RPMI7951 (cell line): ENCODE data around the gene RNF208. TPM values are rescaled to one million over a fixed set of nuclear protein-coding genes. Genes with fewer than 3 reads are reported as not detected.

Experiments used
- DNase-seq: peaks from one replicate; pipeline ENCODE4 v3.0.0-alpha.2; 2012; ENCODE audit warnings: low read depth
- total RNA-seq: library from RNA; depleted of rRNA; stranded (reverse); fragments of >200 nt; shearing (Covaris generic); gene quantifications from 2 replicates; pipeline ENCODE4 v1.2.3, GENCODE V29; 2014

RNF208 gene
- total RNA-seq, 1 experiment from 2014 or later: not detected

GRCh38 chr9:137191691-137192447 is 30.2 kb downstream of the RNF208 start:
- DNase-seq: no peak

- no peak for DNase-seq
Observed at GRCh38 chr9:137191245-137191644, 30.8 kb downstream of the RNF208 start.

GRCh38 chr9:137190315-137190856 is 31.7 kb downstream of the RNF208 start:
- DNase-seq: no peak

- no peak for DNase-seq
Observed at GRCh38 chr9:137189297-137190295, 32.4 kb downstream of the RNF208 start.

- DNase-seq: peak; percentile 89
Observed at GRCh38 chr9:137188490-137189296, 33.3 kb downstream of the RNF208 start, which contains the start of the genes ANAPC2 and SSNA1. TSS of gene ANAPC2 (minus strand) at chr9:137188560. CDS start at chr9:137188532, 28 bp downstream. TSS of gene SSNA1 (plus strand) at chr9:137188676. CDS start at chr9:137188727, 51 bp downstream.

DNA sequence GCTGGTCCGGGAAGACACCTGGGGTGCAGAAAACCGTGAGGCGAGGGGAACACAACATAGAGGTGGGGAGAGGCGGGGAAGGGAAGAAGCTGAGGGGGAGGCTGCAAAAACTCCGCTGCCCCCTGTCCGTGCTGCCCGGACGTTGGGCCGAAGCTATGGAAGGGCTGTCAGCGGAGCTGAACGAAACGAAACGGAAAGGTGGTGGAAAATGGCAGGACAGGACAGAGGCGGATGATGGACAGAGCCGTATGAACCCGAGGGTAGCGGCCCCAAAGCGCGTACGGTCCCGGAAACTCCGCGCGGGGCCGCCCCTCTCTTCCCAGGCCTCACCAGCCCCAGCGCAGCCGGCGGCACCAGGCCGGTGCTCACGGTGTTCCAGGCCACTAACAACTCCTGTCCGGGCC is 34.0 kb downstream of the RNF208 start:
- no peak for DNase-seq

DNA sequence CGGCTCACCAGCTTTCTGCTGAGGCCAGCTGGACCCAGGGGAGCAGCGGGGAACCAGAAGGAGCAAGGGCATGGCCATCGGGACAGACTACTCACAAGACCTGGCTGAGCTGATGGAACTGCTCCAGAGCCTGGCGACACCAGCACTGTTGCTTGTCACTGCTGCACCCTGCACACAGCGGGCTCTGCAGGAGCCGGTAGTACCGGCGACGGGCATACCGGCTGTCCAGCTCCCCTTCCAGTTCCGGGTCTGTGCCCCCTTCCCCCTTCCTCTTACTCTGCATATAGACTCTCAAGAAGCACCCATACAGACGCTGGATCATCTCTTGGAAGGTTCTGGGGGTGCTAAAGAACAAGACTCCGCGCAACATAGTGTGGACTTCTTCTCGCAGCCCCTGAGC is 34.7 kb downstream of the RNF208 start:
- DNase-seq: no peak

DNA sequence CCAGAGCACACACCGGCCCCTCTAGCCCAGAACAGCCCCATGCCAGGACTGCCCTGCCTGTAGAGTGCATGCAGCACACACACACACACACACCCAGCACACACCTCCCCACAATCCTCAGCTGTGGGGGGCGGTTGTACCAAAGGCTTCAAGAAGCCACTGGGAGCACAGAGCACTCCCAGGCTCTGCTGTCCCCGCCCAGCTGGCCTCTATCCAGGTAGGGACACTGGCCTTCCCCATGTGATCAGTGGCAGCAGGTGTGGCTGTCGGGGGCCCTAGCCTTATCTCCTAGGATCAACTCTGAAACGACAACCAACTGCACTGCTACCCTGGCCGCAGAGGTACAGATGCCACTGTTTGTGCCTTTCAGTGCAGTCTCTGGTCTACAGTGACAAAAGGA is 35.7 kb downstream of the RNF208 start:
- no peak for DNase-seq

- DNase-seq: no peak
Observed at GRCh38 chr9:137185921-137186320, 36.1 kb downstream of the RNF208 start.

- no peak for DNase-seq
Observed at GRCh38 chr9:137184881-137185660, 37.0 kb downstream of the RNF208 start.

GRCh38 chr9:137183980-137184595 is 38.0 kb downstream of the RNF208 start:
- DNase-seq: no peak

- no peak for DNase-seq
Observed at GRCh38 chr9:137182836-137183235, 39.2 kb downstream of the RNF208 start.

DNA sequence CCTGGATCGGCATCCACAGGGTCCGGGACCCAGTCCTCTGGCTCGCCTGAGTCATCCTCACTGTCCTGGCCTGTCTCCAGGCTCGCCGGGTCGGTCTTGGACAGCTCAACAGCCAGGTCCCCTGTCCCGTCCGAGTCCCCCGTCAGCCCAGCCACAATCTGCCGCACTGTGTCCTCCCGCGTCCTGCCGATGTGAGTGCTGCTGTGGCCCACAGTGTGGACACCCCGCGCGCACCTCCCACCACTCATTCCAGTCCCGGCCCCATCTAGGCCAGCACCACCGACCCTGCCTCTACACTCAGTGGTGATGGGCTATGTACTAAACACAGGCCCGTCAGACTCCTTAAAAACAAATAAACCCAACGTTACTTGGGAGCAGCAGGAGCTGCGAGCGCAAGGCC is 40.4 kb downstream of the RNF208 start:
- DNase-seq: no peak

GRCh38 chr9:137180491-137180890 is 41.5 kb downstream of the RNF208 start:
- DNase-seq: no peak

DNA sequence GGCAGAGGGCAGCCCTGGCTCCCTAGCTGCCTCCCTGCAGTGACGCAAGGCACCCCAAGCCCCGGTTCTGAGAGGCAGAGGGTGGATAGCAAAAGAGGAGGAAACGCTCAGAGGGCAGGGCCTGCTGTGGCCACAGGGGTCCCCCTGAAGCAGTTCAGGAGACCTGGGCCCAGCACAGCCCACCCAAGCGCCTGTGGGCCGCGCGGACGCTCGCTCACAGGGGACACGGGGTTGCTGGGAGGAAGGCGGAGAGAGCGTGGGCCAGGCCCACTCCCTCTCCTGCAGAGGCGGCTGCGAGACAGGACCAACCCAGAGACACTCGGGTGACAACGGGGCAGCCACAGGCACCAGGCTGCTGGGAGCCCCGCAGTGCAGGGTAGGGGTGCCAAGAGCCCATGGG is 42.3 kb downstream of the RNF208 start:
- DNase-seq: no peak

GRCh38 chr9:137178939-137179630 is 43.0 kb downstream of the RNF208 start:
- no peak for DNase-seq

DNA sequence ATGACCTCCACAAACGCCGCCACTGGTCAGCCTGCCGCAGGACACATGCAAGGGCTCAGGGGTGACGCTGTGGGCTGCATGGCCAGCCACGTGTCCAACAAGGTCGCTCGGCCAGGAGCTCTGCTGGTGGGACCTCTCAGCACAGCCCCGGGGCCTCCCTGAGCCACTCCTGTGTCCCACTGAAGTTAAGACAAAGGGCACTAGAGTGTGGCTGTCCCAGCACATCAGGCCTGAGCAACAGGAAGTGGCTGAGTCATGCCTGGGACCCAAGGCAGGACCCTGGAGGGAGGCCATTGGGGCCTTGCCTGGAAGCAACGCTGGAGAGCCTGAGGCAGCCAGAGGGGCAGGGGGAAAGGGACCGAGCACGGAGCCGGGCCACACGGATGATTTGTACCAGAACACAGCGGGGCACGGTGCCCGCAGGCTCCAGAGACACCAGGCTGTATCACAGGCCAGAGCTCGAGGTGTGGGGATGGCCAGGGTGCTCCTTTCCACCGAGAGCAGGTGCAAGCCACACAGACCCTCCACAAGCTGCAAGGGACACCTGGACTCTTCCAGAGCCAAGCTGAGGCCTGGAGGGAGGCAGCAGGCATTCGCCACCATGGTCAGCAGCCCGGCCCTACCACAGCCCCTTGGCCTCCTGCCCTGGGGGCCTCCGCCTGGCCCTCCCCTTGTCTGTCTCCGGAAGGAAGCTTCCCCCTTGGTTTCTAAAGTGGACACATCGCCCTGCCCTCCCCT is 43.7 kb downstream of the RNF208 start:
- peak; percentile 43 for DNase-seq

DNA sequence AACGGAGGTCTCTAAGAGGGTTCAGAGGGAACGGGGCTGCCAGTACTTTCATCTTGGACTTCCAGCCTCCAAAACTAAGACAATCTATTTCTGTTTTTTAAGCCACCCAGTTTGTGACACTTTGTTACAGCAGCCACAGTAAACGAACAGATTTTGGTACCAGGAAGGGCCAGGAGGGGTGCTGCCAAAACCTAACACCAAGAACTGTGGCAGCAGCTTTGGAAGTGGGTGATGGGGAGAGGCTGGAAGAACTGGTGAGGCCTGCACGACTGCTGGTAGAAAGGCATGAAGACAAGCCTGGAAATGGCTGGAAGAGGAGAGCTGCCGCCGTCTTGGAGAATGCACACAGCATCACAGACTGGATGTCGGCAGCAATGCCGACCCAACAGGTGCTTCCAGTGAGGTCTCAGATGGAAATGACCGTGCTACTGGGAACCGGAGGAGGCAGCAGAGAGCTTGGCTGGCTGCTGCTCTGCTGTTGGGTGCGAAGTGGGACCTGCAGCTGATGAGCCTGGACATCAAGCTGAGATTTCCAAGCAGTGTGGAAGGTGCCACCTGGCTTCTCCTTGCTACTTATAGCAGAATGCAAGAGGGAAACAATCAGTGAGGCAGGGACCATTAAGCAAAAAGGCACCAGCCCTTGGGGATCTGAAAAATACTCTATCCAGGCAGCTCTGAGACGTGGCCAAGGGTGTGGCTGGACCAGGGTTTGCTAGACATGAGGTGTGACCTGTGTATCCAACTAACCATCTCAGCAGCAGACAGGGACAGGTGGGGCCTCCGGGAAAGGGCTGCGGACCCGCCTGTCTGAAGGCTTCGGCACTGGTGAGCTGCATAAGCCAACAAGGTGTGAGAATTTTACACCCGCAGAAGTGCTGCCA is 45.5 kb downstream of the RNF208 start:
- DNase-seq: peak; percentile 29
